ENCODE data around the gene RBFOX2. TPM values are rescaled to one million over a fixed set of nuclear protein-coding genes. Genes with fewer than 3 reads are reported as not detected.

The RBFOX2 gene
- total RNA-seq, 1 experiment from 2014 or later: 81.1 TPM

DNA sequence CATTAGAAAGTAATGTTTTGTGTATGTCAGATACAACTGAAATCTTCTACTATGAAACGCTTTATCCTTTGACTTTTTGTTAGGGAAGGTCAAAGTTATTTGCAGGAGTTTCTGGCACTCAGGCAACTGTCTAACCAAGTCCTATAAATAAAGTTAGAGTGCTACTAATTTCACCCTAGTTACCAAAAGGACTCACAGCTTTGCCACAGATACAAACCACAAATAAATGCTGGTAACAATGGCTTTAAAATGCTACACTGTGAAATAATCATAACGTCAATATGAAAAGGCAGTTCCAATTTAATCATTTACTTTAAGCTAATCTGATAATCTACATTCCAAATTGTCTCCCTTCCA lies 124.3 kb downstream of the RBFOX2 start:
- no peak overlapping the region for H3K27ac ChIP-seq (ENCODE audit: low read length)
- peaks cover 7% of the 10 kb centered on the region for H3K4me1 ChIP-seq (ENCODE audit: control insufficient read depth, insufficient read depth, low read length)
- intact Hi-C loops (cut with micrococcal nuclease; ENCODE audit: unreplicated experiment) (no loop called here), in situ Hi-C loops (cut with HindIII; ENCODE audit: low pct_unique_long_range_greater_than_20kb, low sequenced_read_pairs) (no loop called here)
- ATAC-seq (no peak), DNase-seq (ENCODE audit: low read depth, low spot score) (no peak)
- no peaks in the 10 kb centered on the region for H3K27me3 ChIP-seq (ENCODE audit: control insufficient read depth, insufficient read depth, low read length)
- H3K4me3 ChIP-seq (ENCODE audit: low read depth in 2 of 2, low read length in 2 of 2): no peak overlapping the region
- H3K9me3 ChIP-seq (ENCODE audit: control insufficient read depth, insufficient read depth, low read depth, low read length): no peaks in the 10 kb centered on the region
- H3K36me3 ChIP-seq (ENCODE audit: control insufficient read depth, insufficient read depth, low read length): no peaks in the 10 kb centered on the region; the same call in 1 of the 2 replicates
- TF ChIP-seq, protein P1, sequence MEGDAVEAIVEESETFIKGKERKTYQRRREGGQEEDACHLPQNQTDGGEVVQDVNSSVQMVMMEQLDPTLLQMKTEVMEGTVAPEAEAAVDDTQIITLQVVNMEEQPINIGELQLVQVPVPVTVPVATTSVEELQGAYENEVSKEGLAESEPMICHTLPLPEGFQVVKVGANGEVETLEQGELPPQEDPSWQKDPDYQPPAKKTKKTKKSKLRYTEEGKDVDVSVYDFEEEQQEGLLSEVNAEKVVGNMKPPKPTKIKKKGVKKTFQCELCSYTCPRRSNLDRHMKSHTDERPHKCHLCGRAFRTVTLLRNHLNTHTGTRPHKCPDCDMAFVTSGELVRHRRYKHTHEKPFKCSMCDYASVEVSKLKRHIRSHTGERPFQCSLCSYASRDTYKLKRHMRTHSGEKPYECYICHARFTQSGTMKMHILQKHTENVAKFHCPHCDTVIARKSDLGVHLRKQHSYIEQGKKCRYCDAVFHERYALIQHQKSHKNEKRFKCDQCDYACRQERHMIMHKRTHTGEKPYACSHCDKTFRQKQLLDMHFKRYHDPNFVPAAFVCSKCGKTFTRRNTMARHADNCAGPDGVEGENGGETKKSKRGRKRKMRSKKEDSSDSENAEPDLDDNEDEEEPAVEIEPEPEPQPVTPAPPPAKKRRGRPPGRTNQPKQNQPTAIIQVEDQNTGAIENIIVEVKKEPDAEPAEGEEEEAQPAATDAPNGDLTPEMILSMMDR (IDR thresholded peaks at IDR 0.05): no peak
- no peak for TF ChIP-seq POLR2AphosphoS5 (IDR thresholded peaks at IDR 0.05; ENCODE audit: low read depth, low read length)
- TF ChIP-seq, protein P2, sequence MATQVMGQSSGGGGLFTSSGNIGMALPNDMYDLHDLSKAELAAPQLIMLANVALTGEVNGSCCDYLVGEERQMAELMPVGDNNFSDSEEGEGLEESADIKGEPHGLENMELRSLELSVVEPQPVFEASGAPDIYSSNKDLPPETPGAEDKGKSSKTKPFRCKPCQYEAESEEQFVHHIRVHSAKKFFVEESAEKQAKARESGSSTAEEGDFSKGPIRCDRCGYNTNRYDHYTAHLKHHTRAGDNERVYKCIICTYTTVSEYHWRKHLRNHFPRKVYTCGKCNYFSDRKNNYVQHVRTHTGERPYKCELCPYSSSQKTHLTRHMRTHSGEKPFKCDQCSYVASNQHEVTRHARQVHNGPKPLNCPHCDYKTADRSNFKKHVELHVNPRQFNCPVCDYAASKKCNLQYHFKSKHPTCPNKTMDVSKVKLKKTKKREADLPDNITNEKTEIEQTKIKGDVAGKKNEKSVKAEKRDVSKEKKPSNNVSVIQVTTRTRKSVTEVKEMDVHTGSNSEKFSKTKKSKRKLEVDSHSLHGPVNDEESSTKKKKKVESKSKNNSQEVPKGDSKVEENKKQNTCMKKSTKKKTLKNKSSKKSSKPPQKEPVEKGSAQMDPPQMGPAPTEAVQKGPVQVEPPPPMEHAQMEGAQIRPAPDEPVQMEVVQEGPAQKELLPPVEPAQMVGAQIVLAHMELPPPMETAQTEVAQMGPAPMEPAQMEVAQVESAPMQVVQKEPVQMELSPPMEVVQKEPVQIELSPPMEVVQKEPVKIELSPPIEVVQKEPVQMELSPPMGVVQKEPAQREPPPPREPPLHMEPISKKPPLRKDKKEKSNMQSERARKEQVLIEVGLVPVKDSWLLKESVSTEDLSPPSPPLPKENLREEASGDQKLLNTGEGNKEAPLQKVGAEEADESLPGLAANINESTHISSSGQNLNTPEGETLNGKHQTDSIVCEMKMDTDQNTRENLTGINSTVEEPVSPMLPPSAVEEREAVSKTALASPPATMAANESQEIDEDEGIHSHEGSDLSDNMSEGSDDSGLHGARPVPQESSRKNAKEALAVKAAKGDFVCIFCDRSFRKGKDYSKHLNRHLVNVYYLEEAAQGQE (IDR thresholded peaks at IDR 0.05; ENCODE audit: insufficient read depth in 1 of 2, low read depth in 2 of 2, low read length in 1 of 2): no peak
- TF ChIP-seq SIN3A (IDR thresholded peaks at IDR 0.05; ENCODE audit: borderline replicate concordance, insufficient read depth, low read depth, low read length): no peak
- no peak for TF ChIP-seq TCF7L2 (IDR thresholded peaks at IDR 0.05; ENCODE audit: low read depth, low read length)
- ChIA-PET CTCF (no interaction called here), POLR2A (no interaction called here)
- no TSS peak for BruUV-seq (replicated peaks)

DNA sequence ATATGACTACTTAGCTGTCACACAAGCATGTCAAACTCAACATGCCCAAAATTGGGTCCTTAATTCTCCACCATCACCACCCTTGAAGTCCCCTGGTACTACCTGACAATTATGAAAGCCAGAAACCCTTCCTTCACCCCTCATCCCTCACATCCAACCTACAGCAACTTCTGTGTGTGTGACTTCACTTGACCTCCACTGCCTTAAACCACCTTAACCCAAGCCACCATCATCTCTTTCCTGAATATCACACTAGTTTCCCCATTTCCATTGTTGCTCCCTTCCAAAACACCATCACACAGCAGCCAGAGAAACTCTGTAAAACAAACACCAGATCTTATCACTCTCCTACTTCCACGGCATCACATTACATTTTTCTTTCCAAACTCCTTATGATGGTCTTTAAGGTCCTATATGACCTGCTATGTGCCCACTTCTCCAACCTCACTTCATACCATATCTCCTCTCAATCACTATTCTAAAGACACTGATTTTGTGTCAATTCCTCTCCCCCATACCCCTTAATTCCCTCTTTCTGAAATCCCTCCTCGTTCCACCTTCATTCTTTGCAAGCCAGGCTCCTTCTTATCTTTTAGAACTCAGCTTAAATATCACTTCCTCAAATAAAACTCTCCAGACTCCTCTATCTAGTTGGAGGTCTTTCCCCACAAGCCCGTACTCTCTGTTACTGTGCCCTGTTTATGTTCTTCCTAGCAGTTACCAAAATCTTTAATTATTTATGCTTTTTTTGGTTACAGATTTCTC lies 124.9 kb downstream of the RBFOX2 start:
- Histone ChIP-seq H3K27me3 (ENCODE audit: control insufficient read depth, insufficient read depth, low read length) (no peaks in the 10 kb centered on the region), H3K4me3 (ENCODE audit: low read depth in 2 of 2, low read length in 2 of 2) (no peak overlapping the region), H3K36me3 (ENCODE audit: control insufficient read depth, insufficient read depth, low read length) (no peaks in the 10 kb centered on the region; the same call in 1 of the 2 replicates), H3K9me3 (ENCODE audit: control insufficient read depth, insufficient read depth, low read depth, low read length) (no peaks in the 10 kb centered on the region), H3K27ac (ENCODE audit: low read length) (no peak overlapping the region), H3K4me1 (ENCODE audit: control insufficient read depth, insufficient read depth, low read length) (peaks cover 7% of the 10 kb centered on the region)
- ATAC-seq (no peak), DNase-seq (ENCODE audit: low read depth, low spot score) (no peak)
- intact Hi-C loops (cut with micrococcal nuclease; ENCODE audit: unreplicated experiment) (no loop called here), in situ Hi-C loops (cut with HindIII; ENCODE audit: low pct_unique_long_range_greater_than_20kb, low sequenced_read_pairs) (no loop called here)
- ChIA-PET CTCF (no interaction called here), POLR2A (no interaction called here)
- BruUV-seq (replicated peaks): no TSS peak
- TF ChIP-seq, protein P2 (IDR thresholded peaks at IDR 0.05; ENCODE audit: insufficient read depth in 1 of 2, low read depth in 2 of 2, low read length in 1 of 2): no peak
- TF ChIP-seq SIN3A (IDR thresholded peaks at IDR 0.05; ENCODE audit: borderline replicate concordance, insufficient read depth, low read depth, low read length) (no peak), POLR2AphosphoS5 (IDR thresholded peaks at IDR 0.05; ENCODE audit: low read depth, low read length) (no peak), TCF7L2 (IDR thresholded peaks at IDR 0.05; ENCODE audit: low read depth, low read length) (no peak)
- TF ChIP-seq, protein P1 (IDR thresholded peaks at IDR 0.05): no peak

Measured in Panc1 (cell line).